Lower leg skin (tissue), 3 donors: ENCODE data around the gene WASF1.

Experiments used
- POLR2A ChIP-seq, 2 donors: fragments of 450-650 bp; IDR thresholded peaks; one replicate each; pipeline ENCODE4 v1.6.1; 2016 to 2017; ENCODE audit warnings: antibody characterized with exemption in 2 of 2, mild to moderate bottlenecking in 1 of 2, moderate library complexity in 1 of 2
- TF ChIP-seq, protein P1 (sequence below), 3 donors: fragments of 450-650 bp; IDR thresholded peaks; one replicate each; pipeline ENCODE4 v1.5.1; 2016; ENCODE audit warnings: antibody characterized with exemption in 3 of 3, mild to moderate bottlenecking in 3 of 3, moderate library complexity in 2 of 3

DNA sequence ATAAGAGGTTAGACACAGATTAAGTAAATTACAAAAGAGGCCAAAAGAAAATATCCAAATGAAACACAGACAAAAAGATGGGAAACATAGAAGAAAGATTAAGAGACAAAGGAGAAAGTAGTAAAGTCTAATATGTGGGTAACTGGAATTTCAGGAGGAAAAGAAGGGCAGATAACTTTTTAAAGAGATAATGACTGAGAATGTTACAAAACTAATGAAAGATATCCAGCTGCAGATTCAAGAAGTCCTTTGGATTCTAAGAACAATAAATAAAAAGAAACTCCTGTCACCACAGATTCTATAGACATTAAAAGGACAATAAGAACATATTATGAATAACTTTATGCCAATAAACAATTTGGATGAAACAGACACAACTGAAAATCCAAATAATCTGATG lies 90.1 kb downstream of the WASF1 start:
- TF ChIP-seq, protein P1, sequence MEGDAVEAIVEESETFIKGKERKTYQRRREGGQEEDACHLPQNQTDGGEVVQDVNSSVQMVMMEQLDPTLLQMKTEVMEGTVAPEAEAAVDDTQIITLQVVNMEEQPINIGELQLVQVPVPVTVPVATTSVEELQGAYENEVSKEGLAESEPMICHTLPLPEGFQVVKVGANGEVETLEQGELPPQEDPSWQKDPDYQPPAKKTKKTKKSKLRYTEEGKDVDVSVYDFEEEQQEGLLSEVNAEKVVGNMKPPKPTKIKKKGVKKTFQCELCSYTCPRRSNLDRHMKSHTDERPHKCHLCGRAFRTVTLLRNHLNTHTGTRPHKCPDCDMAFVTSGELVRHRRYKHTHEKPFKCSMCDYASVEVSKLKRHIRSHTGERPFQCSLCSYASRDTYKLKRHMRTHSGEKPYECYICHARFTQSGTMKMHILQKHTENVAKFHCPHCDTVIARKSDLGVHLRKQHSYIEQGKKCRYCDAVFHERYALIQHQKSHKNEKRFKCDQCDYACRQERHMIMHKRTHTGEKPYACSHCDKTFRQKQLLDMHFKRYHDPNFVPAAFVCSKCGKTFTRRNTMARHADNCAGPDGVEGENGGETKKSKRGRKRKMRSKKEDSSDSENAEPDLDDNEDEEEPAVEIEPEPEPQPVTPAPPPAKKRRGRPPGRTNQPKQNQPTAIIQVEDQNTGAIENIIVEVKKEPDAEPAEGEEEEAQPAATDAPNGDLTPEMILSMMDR (IDR thresholded peaks at IDR 0.05): no peak
- TF ChIP-seq POLR2A (IDR thresholded peaks at IDR 0.05): no peak
